ENCODE measurements around the gene MCRS1.
A peak's percentile ranks its signal among the peaks of the same experiment; 100 is the strongest.
"Not testable (repeated sequence)": the region's sequence is repeated elsewhere in the genome, so short reads cannot be mapped to it uniquely, and the experiment has no call there.

Gene MCRS1

GRCh38 chr12:49567611-49568441 is at the start of gene MCRS1:
MCRS1 (minus strand) TSS chr12:49568142; CDS start chr12:49566731, 1,411 bp downstream.
- DNase-seq (ENCODE audit: low spot score): peak; percentile 95
- in situ Hi-C loops (cut with MboI; ENCODE audit: low pct_unique_long_range_greater_than_20kb, low sequenced_read_pairs, unreplicated experiment): no loop called here
- no peak for TF ChIP-seq CTCF (IDR thresholded peaks at IDR 0.05; ENCODE audit: extremely low read depth, insufficient read depth, missing control alignments)

GRCh38 chr12:49616533-49617219 is 48.7 kb upstream of the MCRS1 start:
- in situ Hi-C loops (cut with MboI; ENCODE audit: low pct_unique_long_range_greater_than_20kb, low sequenced_read_pairs, unreplicated experiment): no loop called here
- DNase-seq (ENCODE audit: low spot score): no peak
- no peak for TF ChIP-seq CTCF (IDR thresholded peaks at IDR 0.05; ENCODE audit: extremely low read depth, insufficient read depth, missing control alignments)

GRCh38 chr12:49615725-49616124 is 47.8 kb upstream of the MCRS1 start:
- in situ Hi-C loops (cut with MboI; ENCODE audit: low pct_unique_long_range_greater_than_20kb, low sequenced_read_pairs, unreplicated experiment): no loop called here
- TF ChIP-seq CTCF (IDR thresholded peaks at IDR 0.05; ENCODE audit: extremely low read depth, insufficient read depth, missing control alignments): no peak
- no peak for DNase-seq (ENCODE audit: low spot score)

- DNase-seq (ENCODE audit: low spot score): no peak
- in situ Hi-C loops (cut with MboI; ENCODE audit: low pct_unique_long_range_greater_than_20kb, low sequenced_read_pairs, unreplicated experiment): no loop called here
- TF ChIP-seq CTCF (IDR thresholded peaks at IDR 0.05; ENCODE audit: extremely low read depth, insufficient read depth, missing control alignments): no peak
Observed at GRCh38 chr12:49612210-49612609, 44.3 kb upstream of the MCRS1 start.

GRCh38 chr12:49610785-49611184 is 42.8 kb upstream of the MCRS1 start:
- in situ Hi-C loops (cut with MboI; ENCODE audit: low pct_unique_long_range_greater_than_20kb, low sequenced_read_pairs, unreplicated experiment); DNase-seq (ENCODE audit: low spot score): not testable (repeated sequence)

- no peak for TF ChIP-seq CTCF (IDR thresholded peaks at IDR 0.05; ENCODE audit: extremely low read depth, insufficient read depth, missing control alignments)
- in situ Hi-C loops (cut with MboI; ENCODE audit: low pct_unique_long_range_greater_than_20kb, low sequenced_read_pairs, unreplicated experiment): no loop called here
- DNase-seq (ENCODE audit: low spot score): no peak
Observed at GRCh38 chr12:49609875-49610154, 41.9 kb upstream of the MCRS1 start.

All from GM13977 (cell line).